Gastroesophageal sphincter (tissue), 3 donors: ENCODE data around the gene PARD6G.

ENCODE experiments used
- POLR2A ChIP-seq, 2 donors: fragments of 450-650 bp; IDR thresholded peaks; one replicate each; pipeline ENCODE4 v1.6.1; 2017; ENCODE audit warnings: antibody characterized with exemption in 2 of 2, mild to moderate bottlenecking in 2 of 2, moderate library complexity in 1 of 2
- POLR2AphosphoS5 ChIP-seq: sonication (generic); formaldehyde crosslinking; IDR thresholded peaks from one replicate; pipeline ENCODE4 v1.6.1; 2017; ENCODE audit warnings: antibody characterized with exemption
- TF ChIP-seq, protein P1 (sequence below), 4 experiments: fragments of 200-600 bp in 2 of 4; fragments of 450-650 bp in 2 of 4; sonication (generic) in 1 of 4; IDR thresholded peaks; one replicate each; pipeline ENCODE4 v1.5.1; 2017 to 2019; ENCODE audit warnings: antibody characterized with exemption in 4 of 4, mild to moderate bottlenecking in 2 of 4, moderate library complexity in 2 of 4

DNA sequence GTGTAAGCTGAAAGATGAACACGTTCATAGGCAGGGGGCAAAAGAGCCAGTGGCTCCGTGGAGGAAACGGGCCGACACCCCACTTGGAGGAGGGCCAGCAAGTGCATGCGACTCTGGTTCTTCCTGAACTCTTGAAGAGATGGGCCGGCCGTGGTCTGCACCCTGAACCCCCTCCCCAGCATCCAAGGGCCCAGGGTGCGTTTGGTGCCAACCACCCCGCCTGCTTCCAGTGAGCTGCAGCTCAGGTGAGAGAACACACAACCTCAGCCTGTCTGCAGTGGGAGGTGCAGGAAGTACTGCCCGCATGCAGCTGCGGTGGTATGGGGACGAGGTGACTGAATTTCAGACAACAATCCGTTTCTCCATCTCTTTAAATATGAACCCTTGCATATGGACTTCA is 79.4 kb downstream of the PARD6G start:
- TF ChIP-seq, protein P1, sequence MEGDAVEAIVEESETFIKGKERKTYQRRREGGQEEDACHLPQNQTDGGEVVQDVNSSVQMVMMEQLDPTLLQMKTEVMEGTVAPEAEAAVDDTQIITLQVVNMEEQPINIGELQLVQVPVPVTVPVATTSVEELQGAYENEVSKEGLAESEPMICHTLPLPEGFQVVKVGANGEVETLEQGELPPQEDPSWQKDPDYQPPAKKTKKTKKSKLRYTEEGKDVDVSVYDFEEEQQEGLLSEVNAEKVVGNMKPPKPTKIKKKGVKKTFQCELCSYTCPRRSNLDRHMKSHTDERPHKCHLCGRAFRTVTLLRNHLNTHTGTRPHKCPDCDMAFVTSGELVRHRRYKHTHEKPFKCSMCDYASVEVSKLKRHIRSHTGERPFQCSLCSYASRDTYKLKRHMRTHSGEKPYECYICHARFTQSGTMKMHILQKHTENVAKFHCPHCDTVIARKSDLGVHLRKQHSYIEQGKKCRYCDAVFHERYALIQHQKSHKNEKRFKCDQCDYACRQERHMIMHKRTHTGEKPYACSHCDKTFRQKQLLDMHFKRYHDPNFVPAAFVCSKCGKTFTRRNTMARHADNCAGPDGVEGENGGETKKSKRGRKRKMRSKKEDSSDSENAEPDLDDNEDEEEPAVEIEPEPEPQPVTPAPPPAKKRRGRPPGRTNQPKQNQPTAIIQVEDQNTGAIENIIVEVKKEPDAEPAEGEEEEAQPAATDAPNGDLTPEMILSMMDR (IDR thresholded peaks at IDR 0.05): no peak
- TF ChIP-seq POLR2AphosphoS5 (no peak), POLR2A (IDR thresholded peaks at IDR 0.05) (no peak)
